PFSK-1 (cell line): Measurements from ENCODE around the gene APBA3.

Source experiments
- FOXP2 ChIP-seq: optimal IDR thresholded peaks from 2 replicates; pipeline ENCODE3; 2011; ENCODE audit warnings: borderline replicate concordance, control low read depth, inconsistent platforms; ENCODE audit not compliant: insufficient read depth; ENCODE audit errors: extremely low read length, extremely low read depth
- POLR2AphosphoS5 ChIP-seq: IDR thresholded peaks from 2 replicates; pipeline ENCODE4 v1.6.1; 2012; ENCODE audit warnings: low read depth, mild to moderate bottlenecking, control low read depth, low read length, moderate library complexity
- SIN3A ChIP-seq: IDR thresholded peaks from 2 replicates; pipeline ENCODE4 v1.6.1; 2012; ENCODE audit warnings: mild to moderate bottlenecking, low read length, moderate library complexity, borderline replicate concordance; ENCODE audit not compliant: insufficient read depth
- TAF1 ChIP-seq: IDR thresholded peaks from 2 replicates; pipeline ENCODE4 v1.6.1; 2012; ENCODE audit warnings: low read length, control low read depth, borderline replicate concordance; ENCODE audit not compliant: insufficient read depth
- TF ChIP-seq, protein P1 (sequence below), 2 experiments: IDR thresholded peaks; 2 replicates each; pipeline versions ENCODE4 v1.6.1 to v1.8.0; 2011 to 2012; ENCODE audit warnings: low read depth in 2 of 2, low read length in 2 of 2, control low read depth in 1 of 2, inconsistent platforms in 1 of 2, mild to moderate bottlenecking in 1 of 2, moderate library complexity in 1 of 2; ENCODE audit not compliant: insufficient read depth in 1 of 2

The APBA3 gene

GRCh38 chr19:3765121-3765520, 3.6 kb upstream of the APBA3 start:
- no peak for TF ChIP-seq TAF1
- TF ChIP-seq, protein P1, sequence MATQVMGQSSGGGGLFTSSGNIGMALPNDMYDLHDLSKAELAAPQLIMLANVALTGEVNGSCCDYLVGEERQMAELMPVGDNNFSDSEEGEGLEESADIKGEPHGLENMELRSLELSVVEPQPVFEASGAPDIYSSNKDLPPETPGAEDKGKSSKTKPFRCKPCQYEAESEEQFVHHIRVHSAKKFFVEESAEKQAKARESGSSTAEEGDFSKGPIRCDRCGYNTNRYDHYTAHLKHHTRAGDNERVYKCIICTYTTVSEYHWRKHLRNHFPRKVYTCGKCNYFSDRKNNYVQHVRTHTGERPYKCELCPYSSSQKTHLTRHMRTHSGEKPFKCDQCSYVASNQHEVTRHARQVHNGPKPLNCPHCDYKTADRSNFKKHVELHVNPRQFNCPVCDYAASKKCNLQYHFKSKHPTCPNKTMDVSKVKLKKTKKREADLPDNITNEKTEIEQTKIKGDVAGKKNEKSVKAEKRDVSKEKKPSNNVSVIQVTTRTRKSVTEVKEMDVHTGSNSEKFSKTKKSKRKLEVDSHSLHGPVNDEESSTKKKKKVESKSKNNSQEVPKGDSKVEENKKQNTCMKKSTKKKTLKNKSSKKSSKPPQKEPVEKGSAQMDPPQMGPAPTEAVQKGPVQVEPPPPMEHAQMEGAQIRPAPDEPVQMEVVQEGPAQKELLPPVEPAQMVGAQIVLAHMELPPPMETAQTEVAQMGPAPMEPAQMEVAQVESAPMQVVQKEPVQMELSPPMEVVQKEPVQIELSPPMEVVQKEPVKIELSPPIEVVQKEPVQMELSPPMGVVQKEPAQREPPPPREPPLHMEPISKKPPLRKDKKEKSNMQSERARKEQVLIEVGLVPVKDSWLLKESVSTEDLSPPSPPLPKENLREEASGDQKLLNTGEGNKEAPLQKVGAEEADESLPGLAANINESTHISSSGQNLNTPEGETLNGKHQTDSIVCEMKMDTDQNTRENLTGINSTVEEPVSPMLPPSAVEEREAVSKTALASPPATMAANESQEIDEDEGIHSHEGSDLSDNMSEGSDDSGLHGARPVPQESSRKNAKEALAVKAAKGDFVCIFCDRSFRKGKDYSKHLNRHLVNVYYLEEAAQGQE (IDR thresholded peaks at IDR 0.05; ENCODE audit: insufficient read depth in 1 of 2, low read depth in 2 of 2, low read length in 2 of 2) = no peak
- TF ChIP-seq POLR2AphosphoS5 = no peak
- no peak for TF ChIP-seq SIN3A
- TF ChIP-seq FOXP2 = no peak

DNA sequence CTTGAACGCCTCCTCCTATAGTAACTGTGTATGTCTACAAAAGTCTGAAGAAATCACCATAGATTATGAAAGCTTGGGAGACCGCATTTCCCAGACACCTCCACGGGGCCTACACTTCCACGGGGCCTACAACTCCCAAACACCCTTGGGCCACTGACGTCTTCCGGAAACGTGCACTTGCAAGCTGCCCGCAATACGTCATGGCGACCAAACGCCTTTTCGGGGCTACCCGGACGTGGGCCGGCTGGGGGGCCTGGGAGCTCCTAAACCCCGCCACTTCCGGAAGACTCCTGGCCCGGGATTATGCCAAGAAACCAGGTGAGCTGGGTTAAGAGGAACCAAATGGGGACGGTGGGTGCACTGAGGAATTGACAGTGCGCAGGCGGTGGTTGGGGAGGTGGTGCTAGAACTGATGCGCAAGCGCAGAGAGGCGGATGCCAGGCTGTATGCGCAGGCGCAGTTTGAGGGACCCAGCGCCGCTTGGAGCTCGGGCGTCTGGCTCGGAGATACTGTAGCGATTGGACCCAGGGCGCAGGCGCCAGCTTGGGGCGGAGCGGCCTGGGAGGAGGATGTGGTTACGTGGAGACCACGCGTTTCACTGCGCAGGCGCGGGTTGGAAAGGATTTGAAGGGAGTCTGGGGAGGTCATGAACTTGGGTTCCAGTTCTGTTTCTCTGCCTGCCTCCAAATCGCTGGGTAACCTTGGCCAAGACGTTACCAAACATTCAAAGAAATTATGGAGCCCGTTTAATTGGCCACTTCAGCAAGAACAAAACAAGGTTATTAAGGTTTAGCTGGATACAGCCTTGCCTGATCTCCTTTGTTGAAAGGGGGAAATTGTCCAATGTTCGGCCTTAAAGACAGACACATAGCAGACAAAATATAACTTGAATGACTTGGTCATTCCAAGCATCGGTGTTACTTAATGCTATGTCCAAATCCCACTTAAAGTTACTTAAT, 1.3 kb upstream of the APBA3 start, which contains the start of gene MRPL54:
Gene MRPL54 (plus strand): TSS at position 182 of the 959 bp plus-strand sequence. CDS start 19 bp downstream, at position 201.
- TF ChIP-seq POLR2AphosphoS5 (peak; percentile 93), FOXP2 (peak; percentile 59), TAF1 (peak; percentile 83), SIN3A (0 out of 2 replicates have a peak, but pooled peaks have one; percentile 17)
- TF ChIP-seq, protein P1 (IDR thresholded peaks at IDR 0.05; ENCODE audit: insufficient read depth in 1 of 2, low read depth in 2 of 2, low read length in 2 of 2) = peak in 1 of 2 experiments; percentile 34; a peak in 1 of 4 replicates

- TF ChIP-seq SIN3A = no peak
Measured at GRCh38 chr19:3762130-3762473, 610 bp upstream of the APBA3 start.

GRCh38 chr19:3760871-3761361, 576 bp downstream of the APBA3 start:
- TF ChIP-seq POLR2AphosphoS5 (no peak), FOXP2 (no peak), TAF1 (no peak), SIN3A (no peak)
- TF ChIP-seq, protein P1 (IDR thresholded peaks at IDR 0.05; ENCODE audit: insufficient read depth in 1 of 2, low read depth in 2 of 2, low read length in 2 of 2) = no peak

DNA sequence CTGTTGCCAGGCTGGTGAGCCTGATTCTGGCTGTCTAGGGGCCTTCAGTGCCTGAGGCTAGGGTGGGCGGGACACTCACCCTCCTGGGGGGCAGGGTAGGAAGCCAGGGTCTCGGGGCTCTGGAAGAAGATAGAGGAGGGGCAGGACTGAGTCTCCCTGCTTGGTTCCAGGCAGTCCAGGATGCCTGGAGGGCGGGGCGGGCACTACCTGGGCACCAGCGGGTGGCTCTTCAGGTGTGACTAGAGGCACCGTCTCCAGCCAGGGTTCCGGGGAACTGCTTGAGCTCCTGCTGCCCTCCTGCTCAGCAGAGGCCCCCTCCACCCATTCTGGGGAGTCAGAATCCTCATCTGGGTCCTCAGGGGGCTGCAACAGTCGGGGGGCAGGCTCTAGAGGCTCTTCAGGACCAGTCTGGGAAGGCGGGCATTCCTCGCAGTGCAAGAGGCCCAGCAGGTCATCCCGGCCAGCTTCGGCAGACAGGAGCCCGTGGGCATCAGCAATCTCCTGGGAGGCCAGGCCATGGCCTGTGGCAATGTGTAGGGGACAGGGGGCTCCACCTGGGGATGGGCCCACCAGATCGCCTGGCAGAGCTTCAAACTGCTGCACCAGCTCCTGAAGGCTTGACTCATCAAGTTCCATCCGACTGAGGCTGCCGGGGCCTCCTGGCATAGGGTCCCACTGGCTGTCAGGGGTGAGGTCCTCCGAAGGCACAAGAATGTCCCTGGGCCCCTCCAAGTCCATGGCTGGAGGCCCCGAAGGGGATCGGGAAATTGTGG, 1.8 kb downstream of the APBA3 start:
- TF ChIP-seq, protein P1 (IDR thresholded peaks at IDR 0.05; ENCODE audit: insufficient read depth in 1 of 2, low read depth in 2 of 2, low read length in 2 of 2) = no peak
